Pancreas (tissue), 10 donors: Measurements from ENCODE around the gene TRIM71. TPM values are rescaled to one million over a fixed set of nuclear protein-coding genes. Genes with fewer than 3 reads are reported as not detected.
"Not testable (repeated sequence)": the region's sequence is repeated elsewhere in the genome, so short reads cannot be mapped to it uniquely, and the experiment has no call there.

Experiments used
- ATAC-seq, 4 donors: fragments of 200-7000 bp; cut with Tn5 transposase; one replicate each; pipeline versions ENCODE4 v1.8.0 to v1.9.1; 2020; ENCODE audit warnings: mild to moderate bottlenecking in 4 of 4, moderate library complexity in 4 of 4
- DNase-seq, 6 donors: peaks; one replicate each; pipeline ENCODE4 v3.0.0-alpha.2; 2020
- FAIRE-seq: peaks from 2 replicates; lab custom pipeline; 2012; peaks lifted over from hg19 to GRCh38; lab: Jason Lieb, UNC
- H3K27ac ChIP-seq, 4 donors: fragments of 200-600 bp; sonication (generic); 1 replicate in 3 of 4; 2 replicates in 1 of 4; pipeline versions ENCODE4 v1.5.0 to v1.8.0; 2020
- H3K27me3 ChIP-seq, 4 donors: fragments of 200-600 bp; one replicate each; pipeline ENCODE4 v1.8.0; 2021
- H3K36me3 ChIP-seq, 3 donors: fragments of 200-600 bp; sonication (generic) in 1 of 3; one replicate each; pipeline versions ENCODE4 v1.5.0 to v1.8.0; 2020 to 2021
- H3K4me1 ChIP-seq, 3 donors: fragments of 200-600 bp; one replicate each; pipeline ENCODE4 v1.8.0; 2021
- H3K4me3 ChIP-seq, 4 donors: fragments of 200-600 bp; sonication (generic) in 2 of 4; one replicate each; pipeline versions ENCODE4 v1.5.0 to v1.8.0; 2020 to 2021
- H3K9me3 ChIP-seq, 4 donors: fragments of 200-600 bp; one replicate each; pipeline ENCODE4 v1.8.0; 2021
- WGBS, 2 donors: extraction: QIAGEN DNeasy Blood & Tissue Kit; methylation state at CpG; one replicate each; pipeline ENCODE4 v1.1.7; 2013; 5-methylcytosine and 5-hydroxymethylcytosine counted together
- intact Hi-C, 3 donors: fragments of 100-400 bp; cut with DNase I; formaldehyde crosslinking; loops; one replicate each; pipeline versions ENCODE4 v1.11.1 to v1.14.2; 2022
- polyA plus RNA-seq, 2 donors: library from polyadenylated mRNA; stranded (reverse); fragments of 200-250 nt; gene quantifications; one replicate each; pipeline ENCODE4 v1.2.3, GENCODE V29; 2013
- total RNA-seq, 6 donors: library from RNA; stranded (reverse); fragmentation: NEBNext Ultra II Directional in 4 of 6; extraction: Animal tissue kit (Norgen Biotek cat#: 25700) in 4 of 6; gene quantifications; one replicate each; pipeline versions ENCODE4 v1.2.1 to v1.2.4, GENCODE V29; 2021 to 2023
- TF ChIP-seq, protein P1 (sequence below), 4 donors: fragments of 200-600 bp; sonication (generic) in 3 of 4; IDR thresholded peaks; one replicate each; pipeline versions ENCODE4 v1.5.0 to v1.8.0; 2021; ENCODE audit warnings: antibody characterized with exemption in 4 of 4
- donor health status: healthy with polysubstance abuse.
- donor health status: DM: no; HTN: no; CAD: no; lungs with moderate emphysema.
- donor health status: DM: no; HTN: no; CAD: no.
- donor health status: control.
- donor health status: control.
- donor health status: Bipolar disorder and iron deficiency.
- donor health status: DM: yes; HTN: yes; CAD: no.
- donor health status: DM: no; HTN: no; CAD: no.
- donor health status: DM: no; HTN: no; CAD: no.
- donor health status: DM: yes; HTN: yes; CAD: no.

TRIM71 gene
- total and polyA plus RNA-seq, 8 donors, result 0.02 to 0.28 (median 0.03) TPM; not detected in 5

- no peak for FAIRE-seq
- H3K27me3 ChIP-seq, result no peaks in the 10 kb centered on the region
- no peaks in the 10 kb centered on the region for H3K9me3 ChIP-seq
- ATAC-seq, result no peak
- TF ChIP-seq, protein P1, sequence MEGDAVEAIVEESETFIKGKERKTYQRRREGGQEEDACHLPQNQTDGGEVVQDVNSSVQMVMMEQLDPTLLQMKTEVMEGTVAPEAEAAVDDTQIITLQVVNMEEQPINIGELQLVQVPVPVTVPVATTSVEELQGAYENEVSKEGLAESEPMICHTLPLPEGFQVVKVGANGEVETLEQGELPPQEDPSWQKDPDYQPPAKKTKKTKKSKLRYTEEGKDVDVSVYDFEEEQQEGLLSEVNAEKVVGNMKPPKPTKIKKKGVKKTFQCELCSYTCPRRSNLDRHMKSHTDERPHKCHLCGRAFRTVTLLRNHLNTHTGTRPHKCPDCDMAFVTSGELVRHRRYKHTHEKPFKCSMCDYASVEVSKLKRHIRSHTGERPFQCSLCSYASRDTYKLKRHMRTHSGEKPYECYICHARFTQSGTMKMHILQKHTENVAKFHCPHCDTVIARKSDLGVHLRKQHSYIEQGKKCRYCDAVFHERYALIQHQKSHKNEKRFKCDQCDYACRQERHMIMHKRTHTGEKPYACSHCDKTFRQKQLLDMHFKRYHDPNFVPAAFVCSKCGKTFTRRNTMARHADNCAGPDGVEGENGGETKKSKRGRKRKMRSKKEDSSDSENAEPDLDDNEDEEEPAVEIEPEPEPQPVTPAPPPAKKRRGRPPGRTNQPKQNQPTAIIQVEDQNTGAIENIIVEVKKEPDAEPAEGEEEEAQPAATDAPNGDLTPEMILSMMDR (IDR thresholded peaks at IDR 0.05), result no peak
- intact Hi-C loops, result no loop called here
- no peak for DNase-seq
- no peak overlapping the region for H3K4me3 ChIP-seq
- H3K4me1 ChIP-seq, result no peaks in the 10 kb centered on the region
- 58 to 69% methylated on average over 7 of the region's 7 CpGs for WGBS, 2 donors
- H3K27ac ChIP-seq, result no peak overlapping the region
- H3K36me3 ChIP-seq, result no peaks in the 10 kb centered on the region
Observed at GRCh38 chr3:32901005-32901932, 83.5 kb downstream of the TRIM71 start.

GRCh38 chr3:32902887-32903371, 85.1 kb downstream of the TRIM71 start:
- FAIRE-seq, H3K36me3 ChIP-seq, H3K4me1 ChIP-seq, H3K27ac ChIP-seq, intact Hi-C loops, H3K27me3 ChIP-seq, H3K9me3 ChIP-seq: not testable (repeated sequence)
- DNase-seq (peak; percentile 7 to 78 (median 46)), ATAC-seq (peak; percentile 60 to 90 (median 82))
- H3K4me3 ChIP-seq, result peak overlapping the region in 3 of 4 donors; percentile 10 to 50 (median 28)
- WGBS, 2 donors, result 28% methylated on average over 14 to 31 of the region's 31 CpGs

- Histone ChIP-seq H3K4me3 (no peak overlapping the region), H3K36me3 (no peaks in the 10 kb centered on the region), H3K4me1 (no peaks in the 10 kb centered on the region), H3K27me3 (no peaks in the 10 kb centered on the region), H3K9me3 (no peaks in the 10 kb centered on the region), H3K27ac (no peak overlapping the region)
- no peak for DNase-seq
- WGBS, 2 donors, result 95 to 98% methylated on average over 10 of the region's 10 CpGs
- TF ChIP-seq, protein P1 (IDR thresholded peaks at IDR 0.05), result no peak
- no peak for ATAC-seq
- no peak for FAIRE-seq
- intact Hi-C loops, result no loop called here
Observed at GRCh38 chr3:32903953-32904352, 86.2 kb downstream of the TRIM71 start.

DNA sequence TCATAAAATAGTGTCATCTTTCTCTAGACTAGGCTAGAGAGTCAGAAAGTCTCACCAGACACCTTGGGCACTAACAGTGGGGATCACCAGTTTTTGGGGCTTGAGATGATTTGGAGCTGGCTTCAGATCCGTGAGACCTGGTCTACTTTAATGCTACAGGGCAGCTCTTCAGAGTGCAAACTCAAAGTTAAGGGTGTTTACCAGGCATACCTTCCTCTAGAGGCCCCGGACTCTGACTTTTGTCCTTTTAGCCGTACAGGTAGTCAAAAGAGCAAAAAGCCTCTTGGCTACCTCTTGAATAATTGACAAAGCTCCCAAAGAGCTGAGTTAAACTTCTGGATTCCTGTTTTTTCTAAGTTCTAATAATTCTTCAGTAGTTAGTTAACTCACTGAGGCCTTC, 92.2 kb downstream of the TRIM71 start:
- intact Hi-C loops, result no loop called here
- H3K36me3 ChIP-seq, result no peaks in the 10 kb centered on the region
- TF ChIP-seq, protein P1 (IDR thresholded peaks at IDR 0.05), result no peak
- H3K4me1 ChIP-seq, result no peaks in the 10 kb centered on the region
- ATAC-seq (no peak), DNase-seq (no peak), FAIRE-seq (no peak)
- 82% methylated on average over 3 of the region's 3 CpGs for WGBS, 2 donors
- no peaks in the 10 kb centered on the region for H3K9me3 ChIP-seq
- H3K4me3 ChIP-seq, result no peak overlapping the region
- H3K27ac ChIP-seq, result no peak overlapping the region
- no peaks in the 10 kb centered on the region for H3K27me3 ChIP-seq

DNA sequence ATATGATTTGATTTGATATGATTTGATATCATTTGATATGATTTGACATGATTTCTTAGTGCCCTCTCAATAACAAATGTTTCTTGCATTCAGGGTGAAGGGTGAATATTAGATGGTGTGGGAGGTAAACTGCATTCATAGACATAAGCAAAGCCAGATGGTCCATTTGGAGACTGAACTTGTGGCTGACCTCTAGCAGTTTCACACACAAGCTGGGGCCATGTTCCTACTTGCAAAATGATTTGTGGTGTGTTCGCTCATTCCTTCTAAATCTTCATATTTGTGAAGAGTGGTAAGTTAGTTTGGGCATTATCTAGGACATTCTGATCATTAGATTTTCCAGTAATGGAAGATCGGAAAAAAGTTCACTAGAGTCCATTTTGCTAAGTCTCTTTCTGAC, 93.2 kb downstream of the TRIM71 start:
- Histone ChIP-seq H3K27ac (no peak overlapping the region), H3K36me3 (no peaks in the 10 kb centered on the region), H3K4me1 (no peaks in the 10 kb centered on the region), H3K27me3 (no peaks in the 10 kb centered on the region), H3K4me3 (no peak overlapping the region), H3K9me3 (no peaks in the 10 kb centered on the region)
- FAIRE-seq, result no peak
- DNase-seq, result no peak
- 85 to 93% methylated on average over 2 of the region's 2 CpGs for WGBS, 2 donors
- TF ChIP-seq, protein P1 (IDR thresholded peaks at IDR 0.05), result no peak
- no peak for ATAC-seq
- intact Hi-C loops, result no loop called here
